AG09319 (cell line): ENCODE measurements around the gene MFN2.

Experiments used
- DNase-seq: peaks from one replicate; pipeline ENCODE4 v3.0.0-alpha.2; 2010; ENCODE audit warnings: low read depth; ENCODE audit errors: extremely low read depth
- CTCF ChIP-seq: IDR thresholded peaks from 2 replicates; pipeline ENCODE4 v1.5.1; 2011; ENCODE audit warnings: low read depth, mild to moderate bottlenecking, inconsistent platforms, low read length, moderate library complexity

MFN2 gene

DNA sequence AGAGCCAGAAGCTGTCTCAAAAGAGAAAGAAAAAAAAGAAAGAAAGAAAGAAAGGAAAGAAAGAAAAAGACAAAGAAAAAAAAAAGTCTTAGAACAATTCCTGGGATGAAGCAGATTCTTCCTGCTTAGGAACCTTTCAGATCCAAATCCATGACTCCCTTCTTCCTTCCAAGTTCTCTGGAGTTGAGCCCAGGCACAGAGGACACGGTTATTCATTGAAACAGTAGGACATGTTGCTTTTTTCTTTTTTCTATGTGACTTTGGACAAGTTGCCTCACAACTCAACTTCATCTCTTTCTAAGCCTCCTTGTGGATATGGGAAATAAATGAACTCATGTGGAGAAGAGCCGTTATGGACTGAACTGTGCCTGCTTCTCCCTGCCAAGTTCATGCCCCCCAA, 68.1 kb downstream of the MFN2 start:
- no peak for TF ChIP-seq CTCF
- DNase-seq: no peak

DNA sequence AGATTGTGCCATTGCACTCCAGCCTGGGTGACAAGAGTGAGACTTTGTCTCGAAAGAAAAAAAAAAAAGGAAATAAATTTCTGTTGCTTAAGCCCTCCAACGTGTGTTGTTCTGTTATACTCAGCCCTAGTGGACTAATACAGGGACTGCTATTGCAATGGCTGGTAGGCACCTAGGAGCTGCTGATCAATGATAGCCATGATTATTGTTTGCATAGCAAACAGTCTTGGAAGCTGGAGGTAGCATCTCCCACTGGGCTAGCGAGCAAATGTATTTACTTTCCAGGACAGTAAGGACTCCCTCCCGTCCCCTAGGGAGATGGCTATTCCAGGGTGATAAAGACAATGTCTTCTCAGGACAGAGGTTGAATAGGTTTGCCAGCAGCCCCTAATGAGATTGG, 69.4 kb downstream of the MFN2 start:
- DNase-seq: no peak

DNA sequence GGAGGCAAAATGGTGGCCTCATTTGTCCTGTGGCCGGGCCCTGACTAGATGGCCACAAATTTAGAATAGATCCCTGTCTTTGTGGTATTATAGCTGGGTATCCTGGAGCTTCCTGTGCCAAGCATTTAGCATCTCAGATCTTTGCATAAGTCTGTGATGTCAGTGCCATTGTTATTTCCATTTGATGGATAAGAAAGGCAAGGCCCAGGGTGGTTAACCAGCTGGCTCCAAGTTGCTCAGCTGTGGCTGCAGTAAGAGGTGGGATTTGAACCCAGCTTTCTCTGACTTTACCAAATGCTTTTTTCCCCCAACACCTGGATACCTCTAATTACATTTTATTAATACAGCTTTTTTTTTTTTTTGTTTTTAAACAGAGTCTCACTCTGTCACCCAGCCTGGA, 71.1 kb downstream of the MFN2 start:
- no peak for TF ChIP-seq CTCF
- DNase-seq: no peak

More for the DNA sequence above, 69.4 kb downstream of the MFN2 start:
- TF ChIP-seq CTCF: no peak

- no peak for TF ChIP-seq CTCF
- peak; percentile 52 for DNase-seq
Measured at GRCh38 chr1:12052008-12052573, 71.8 kb downstream of the MFN2 start.

DNA sequence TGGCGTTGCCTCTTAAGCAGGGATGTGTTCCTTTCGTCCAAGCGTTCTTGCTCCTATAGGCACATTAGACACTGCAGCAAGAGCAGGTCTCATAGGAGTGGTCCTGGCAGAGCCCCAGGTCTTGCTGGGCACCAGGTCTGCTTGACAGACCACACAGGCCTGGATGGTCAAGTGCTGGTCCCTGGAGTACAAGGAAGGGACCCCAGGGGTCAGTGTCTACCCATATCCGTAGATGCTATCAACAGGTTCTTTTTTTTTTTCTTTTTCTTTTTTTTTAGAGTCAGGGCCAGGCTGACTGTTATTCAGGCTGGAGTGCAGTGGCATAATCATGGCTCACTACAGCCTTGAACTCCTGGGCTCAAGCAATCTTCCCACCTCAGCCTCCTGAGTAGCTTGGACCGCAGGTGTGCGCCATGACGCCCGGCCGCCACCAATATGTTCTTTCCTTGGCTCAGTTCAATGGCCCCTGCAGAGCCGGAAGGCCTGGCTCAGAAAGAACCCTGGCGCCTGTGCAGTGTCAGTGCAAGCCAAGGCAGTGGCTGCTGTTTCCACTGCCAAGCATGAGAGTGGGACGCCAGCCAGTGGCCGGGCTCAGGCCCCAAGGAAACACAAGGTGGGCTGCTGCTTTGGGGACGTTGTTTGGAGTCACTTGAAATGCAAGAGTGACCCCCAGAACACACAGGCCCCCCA, 72.9 kb downstream of the MFN2 start:
- TF ChIP-seq CTCF: no peak
- DNase-seq: no peak

DNA sequence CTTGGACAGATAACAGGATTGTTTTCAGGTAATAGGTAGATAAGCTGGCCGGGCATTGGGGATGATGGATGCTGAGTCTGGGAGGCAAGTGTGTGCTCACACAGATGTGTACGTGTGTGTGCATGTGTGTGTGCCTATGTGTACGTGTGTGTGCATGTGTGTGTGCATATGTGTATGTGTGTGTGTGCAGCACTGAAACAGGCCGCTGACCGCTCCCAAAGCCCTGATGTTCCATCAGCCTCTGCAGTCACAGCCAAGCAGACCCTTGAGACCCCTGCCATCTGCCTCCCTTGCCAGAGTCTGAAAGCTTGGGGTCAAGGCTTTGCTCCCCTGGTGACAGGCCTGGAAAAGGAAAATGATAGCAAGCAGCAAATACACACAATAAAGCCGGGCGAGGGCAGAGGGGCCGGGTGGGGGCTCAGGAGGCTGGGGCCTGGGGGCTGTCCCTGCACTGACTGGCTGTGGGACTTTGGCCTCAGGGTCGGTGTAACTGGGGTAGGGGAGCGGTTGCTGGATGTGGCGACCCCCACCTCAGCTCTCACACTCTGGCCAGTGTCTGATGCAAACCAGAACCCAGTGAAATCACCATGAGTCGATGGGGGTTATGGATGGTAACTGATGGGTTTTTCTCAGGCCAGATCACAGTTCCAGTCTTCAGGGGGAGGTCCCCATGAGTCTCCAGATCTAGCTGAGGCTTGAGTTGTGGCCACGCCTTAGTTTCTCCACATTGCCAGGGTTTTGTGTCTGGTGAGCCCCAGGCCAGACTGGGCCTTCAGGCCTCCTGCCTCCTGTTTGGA, 73.7 kb downstream of the MFN2 start:
- TF ChIP-seq CTCF: no peak
- DNase-seq: no peak

DNA sequence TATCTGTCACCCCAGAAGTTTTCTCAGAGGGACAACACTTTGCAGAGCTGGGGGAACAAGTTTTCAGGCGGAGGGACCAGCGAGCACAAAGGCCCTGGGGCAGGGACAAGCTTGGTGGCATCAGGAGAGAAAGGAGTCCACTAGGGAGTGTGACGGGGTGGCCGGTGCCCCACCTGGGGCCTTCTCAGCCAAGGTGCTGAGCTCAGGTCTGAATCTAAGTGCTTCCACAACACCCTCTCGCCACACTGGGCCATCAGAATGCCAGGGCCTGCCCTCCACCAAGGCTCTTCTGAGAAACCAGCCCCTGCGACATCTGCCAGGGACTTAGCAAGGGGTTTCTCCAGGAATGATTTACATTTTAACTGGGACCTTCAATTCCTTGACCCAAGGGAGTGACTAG, 75.0 kb downstream of the MFN2 start:
- DNase-seq: no peak

More for the DNA sequence above, 75.0 kb downstream of the MFN2 start:
- TF ChIP-seq CTCF: no peak
